Measurements from ENCODE around the gene C5orf47. TPM values are rescaled to one million over a fixed set of nuclear protein-coding genes. Genes with fewer than 3 reads are reported as not detected.

C5orf47 gene
- total RNA-seq, 1 donor from 2014 or later, result not detected

GRCh38 chr5:173963182-173963838 is 25.7 kb upstream of the C5orf47 start:
- Mint-ChIP-seq H3K27me3 (ENCODE audit: low read depth, unreplicated experiment) (no peaks in the 10 kb centered on the region), H3K27ac (ENCODE audit: unreplicated experiment) (peak overlapping the region; percentile 86), H3K9me3 (ENCODE audit: unreplicated experiment) (no peaks in the 10 kb centered on the region), H3K4me3 (ENCODE audit: unreplicated experiment) (no peak overlapping the region), H3K4me1 (ENCODE audit: low read depth, unreplicated experiment) (peaks cover 25% of the 10 kb centered on the region), H3K36me3 (ENCODE audit: low read depth, unreplicated experiment) (peaks cover 3% of the 10 kb centered on the region)
- Histone ChIP-seq H4K20me1 (ENCODE audit: insufficient read depth, low read length) (no peaks in the 10 kb centered on the region), H3K4me3 (ENCODE audit: insufficient read depth, low read depth, low read length) (peak overlapping the region; percentile 56), H3K9ac (ENCODE audit: low read length) (peak overlapping the region; percentile 81), H3K9me3 (ENCODE audit: insufficient read depth, low read depth, low read length) (no peaks in the 10 kb centered on the region), H3K4me2 (ENCODE audit: low read length) (peak overlapping the region; percentile 90), H3K4me1 (ENCODE audit: insufficient read depth, low read length) (peaks cover 14% of the 10 kb centered on the region), H3K79me2 (ENCODE audit: insufficient read depth, low read length) (no peaks in the 10 kb centered on the region), H2AFZ (ENCODE audit: low read depth, low read length) (no peak overlapping the region), H3K27me3 (ENCODE audit: insufficient read depth, low read length) (no peaks in the 10 kb centered on the region), H3K27ac (ENCODE audit: low read depth, low read length) (peak overlapping the region; percentile 85), H3K36me3 (ENCODE audit: insufficient read depth, low read length) (no peaks in the 10 kb centered on the region)
- DNase-seq (ENCODE audit: low read depth) (peak; percentile 79), FAIRE-seq (peak; percentile 68)
- no peak for TF ChIP-seq EZH2 (IDR thresholded peaks at IDR 0.05; ENCODE audit: insufficient read depth, low read length)
- no peak for TF ChIP-seq CTCF (IDR thresholded peaks at IDR 0.05; ENCODE audit: insufficient read depth, low read depth, low read length)

GRCh38 chr5:173963867-173964441 is 25.0 kb upstream of the C5orf47 start:
- Mint-ChIP-seq H3K27ac (ENCODE audit: unreplicated experiment) (peak overlapping the region; percentile 72), H3K27me3 (ENCODE audit: low read depth, unreplicated experiment) (no peaks in the 10 kb centered on the region), H3K36me3 (ENCODE audit: low read depth, unreplicated experiment) (peaks cover 3% of the 10 kb centered on the region), H3K9me3 (ENCODE audit: unreplicated experiment) (no peaks in the 10 kb centered on the region), H3K4me1 (ENCODE audit: low read depth, unreplicated experiment) (peaks cover 31% of the 10 kb centered on the region), H3K4me3 (ENCODE audit: unreplicated experiment) (no peak overlapping the region)
- H4K20me1 ChIP-seq (ENCODE audit: insufficient read depth, low read length), result no peaks in the 10 kb centered on the region
- TF ChIP-seq EZH2 (IDR thresholded peaks at IDR 0.05; ENCODE audit: insufficient read depth, low read length), result no peak
- no peak for TF ChIP-seq CTCF (IDR thresholded peaks at IDR 0.05; ENCODE audit: insufficient read depth, low read depth, low read length)
- peak overlapping the region; percentile 81 for H3K9ac ChIP-seq (ENCODE audit: low read length)
- H3K4me1 ChIP-seq (ENCODE audit: insufficient read depth, low read length), result peaks cover 18% of the 10 kb centered on the region
- no peaks in the 10 kb centered on the region for H3K79me2 ChIP-seq (ENCODE audit: insufficient read depth, low read length)
- no peaks in the 10 kb centered on the region for H3K9me3 ChIP-seq (ENCODE audit: insufficient read depth, low read depth, low read length)
- H3K36me3 ChIP-seq (ENCODE audit: insufficient read depth, low read length), result no peaks in the 10 kb centered on the region
- DNase-seq (ENCODE audit: low read depth) (peak; percentile 74), FAIRE-seq (no peak)
- peak overlapping the region; percentile 56 for H3K4me3 ChIP-seq (ENCODE audit: insufficient read depth, low read depth, low read length)
- H2AFZ ChIP-seq (ENCODE audit: low read depth, low read length), result peak overlapping the region; percentile 20
- H3K27ac ChIP-seq (ENCODE audit: low read depth, low read length), result peak overlapping the region; percentile 85
- no peaks in the 10 kb centered on the region for H3K27me3 ChIP-seq (ENCODE audit: insufficient read depth, low read length)
- H3K4me2 ChIP-seq (ENCODE audit: low read length), result peak overlapping the region; percentile 90

- Mint-ChIP-seq H3K4me3 (ENCODE audit: unreplicated experiment) (no peak overlapping the region), H3K27me3 (ENCODE audit: low read depth, unreplicated experiment) (no peaks in the 10 kb centered on the region), H3K36me3 (ENCODE audit: low read depth, unreplicated experiment) (peaks cover 3% of the 10 kb centered on the region), H3K27ac (ENCODE audit: unreplicated experiment) (no peak overlapping the region), H3K4me1 (ENCODE audit: low read depth, unreplicated experiment) (peaks cover 35% of the 10 kb centered on the region), H3K9me3 (ENCODE audit: unreplicated experiment) (no peaks in the 10 kb centered on the region)
- Histone ChIP-seq H3K4me1 (ENCODE audit: insufficient read depth, low read length) (peaks cover 23% of the 10 kb centered on the region), H4K20me1 (ENCODE audit: insufficient read depth, low read length) (no peaks in the 10 kb centered on the region), H2AFZ (ENCODE audit: low read depth, low read length) (no peak overlapping the region), H3K9me3 (ENCODE audit: insufficient read depth, low read depth, low read length) (no peaks in the 10 kb centered on the region), H3K79me2 (ENCODE audit: insufficient read depth, low read length) (no peaks in the 10 kb centered on the region), H3K27me3 (ENCODE audit: insufficient read depth, low read length) (no peaks in the 10 kb centered on the region), H3K36me3 (ENCODE audit: insufficient read depth, low read length) (no peaks in the 10 kb centered on the region), H3K4me2 (ENCODE audit: low read length) (no peak overlapping the region), H3K9ac (ENCODE audit: low read length) (no peak overlapping the region), H3K4me3 (ENCODE audit: insufficient read depth, low read depth, low read length) (no peak overlapping the region), H3K27ac (ENCODE audit: low read depth, low read length) (no peak overlapping the region)
- FAIRE-seq (no peak), DNase-seq (ENCODE audit: low read depth) (no peak)
- TF ChIP-seq EZH2 (IDR thresholded peaks at IDR 0.05; ENCODE audit: insufficient read depth, low read length), result no peak
- no peak for TF ChIP-seq CTCF (IDR thresholded peaks at IDR 0.05; ENCODE audit: insufficient read depth, low read depth, low read length)
Observed at GRCh38 chr5:173964506-173964905, 24.5 kb upstream of the C5orf47 start.

All from astrocyte (in vitro differentiated cells and primary cell).